GM06990 (cell line): ENCODE results near the gene SRSF10.

Experiments used
- DNase-seq: peaks from one replicate; pipeline ENCODE4 v3.0.0-alpha.2; 2011; ENCODE audit not compliant: insufficient read length; ENCODE audit errors: extremely low read depth
- H3K27me3 ChIP-seq: replicated peaks from 2 replicates; pipeline ENCODE4 v1.6.0; 2011; ENCODE audit warnings: low read length; ENCODE audit not compliant: control insufficient read depth, insufficient read depth
- H3K36me3 ChIP-seq: 2 replicates; pipeline ENCODE4 v1.5.1; 2011; ENCODE audit warnings: low read length; ENCODE audit not compliant: control insufficient read depth, insufficient read depth
- H3K4me3 ChIP-seq: replicated peaks from 2 replicates; pipeline ENCODE4 v1.5.1; 2011; ENCODE audit warnings: low read depth, mild to moderate bottlenecking, control low read depth, low read length
- CTCF ChIP-seq: IDR thresholded peaks from 2 replicates; pipeline ENCODE4 v1.5.1; 2011; ENCODE audit warnings: low read length, control low read depth, mild to moderate bottlenecking, inconsistent platforms; ENCODE audit not compliant: insufficient read depth, poor library complexity, severe bottlenecking

Gene SRSF10

GRCh38 chr1:23957096-23957495 lies 23.0 kb downstream of the SRSF10 start:
- Histone ChIP-seq H3K4me3 (no peak overlapping the region), H3K36me3 (no peaks in the 10 kb centered on the region), H3K27me3 (no peaks in the 10 kb centered on the region)
- no peak for DNase-seq
- TF ChIP-seq CTCF, result no peak

GRCh38 chr1:23953020-23953419 lies 27.1 kb downstream of the SRSF10 start:
- TF ChIP-seq CTCF, result no peak
- H3K36me3 ChIP-seq, result no peaks in the 10 kb centered on the region
- no peak overlapping the region for H3K4me3 ChIP-seq
- DNase-seq, result no peak
- no peaks in the 10 kb centered on the region for H3K27me3 ChIP-seq

GRCh38 chr1:23947366-23947765 lies 32.8 kb downstream of the SRSF10 start:
- Histone ChIP-seq H3K36me3 (no peaks in the 10 kb centered on the region), H3K27me3 (no peaks in the 10 kb centered on the region), H3K4me3 (no peak overlapping the region)
- no peak for TF ChIP-seq CTCF
- DNase-seq, result no peak

- no peak for DNase-seq
- H3K27me3 ChIP-seq, result no peaks in the 10 kb centered on the region
- H3K4me3 ChIP-seq, result no peak overlapping the region
These were observed 43.5 kb downstream of the SRSF10 start for GRCh38 chr1:23936481-23937176.

GRCh38 chr1:23931491-23931880 lies 48.6 kb downstream of the SRSF10 start:
- H3K36me3 ChIP-seq, result no peaks in the 10 kb centered on the region
- no peaks in the 10 kb centered on the region for H3K27me3 ChIP-seq
- DNase-seq, result no peak
- no peak for TF ChIP-seq CTCF
- H3K4me3 ChIP-seq, result no peak overlapping the region

More at GRCh38 chr1:23936481-23937176, 43.5 kb downstream of the SRSF10 start:
- H3K36me3 ChIP-seq, result no peaks in the 10 kb centered on the region
- TF ChIP-seq CTCF, result no peak
